ENCODE measurements around the gene SBSN.

DNA sequence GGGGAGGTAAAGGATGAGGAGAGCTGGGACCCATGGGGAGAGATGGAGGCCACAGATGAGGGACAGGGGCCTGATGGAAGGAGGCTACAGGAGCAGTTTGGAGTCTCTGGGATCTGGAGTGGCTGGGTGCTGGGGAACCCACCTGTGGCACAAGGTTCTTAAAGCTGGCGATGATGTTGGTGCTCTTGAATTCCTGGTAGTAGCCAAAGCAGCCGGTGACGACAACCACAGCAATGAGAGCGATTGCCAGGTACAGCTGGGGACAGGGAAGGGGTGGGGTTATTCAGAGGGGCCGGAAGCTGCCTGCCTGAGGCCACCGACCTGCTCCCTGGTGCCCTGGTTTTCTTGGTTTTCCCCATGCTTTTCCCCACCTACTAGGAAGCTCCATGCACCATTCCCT, 32.6 kb upstream of the SBSN start:
- TF ChIP-seq POLR2A (IDR thresholded peaks at IDR 0.05; ENCODE audit: low read length) (no peak), GATA1 (IDR thresholded peaks at IDR 0.05; ENCODE audit: low read depth, low read length) (no peak)

Measured in erythroblast (primary cell).